Fibroblast of lung (primary cell): Measurements from ENCODE around the gene ARHGAP45. TPM values are rescaled to one million over a fixed set of nuclear protein-coding genes. Genes with fewer than 3 reads are reported as not detected.

Source experiments
- DNase-seq, 2 donors: peaks; one replicate each; pipeline versions ENCODE4 v3.0.0 to v3.0.0-alpha.2; 2010; ENCODE audit warnings: low read depth in 2 of 2
- H2AFZ ChIP-seq: 2 replicates; pipeline ENCODE4 v1.5.1; 2012; ENCODE audit warnings: low read length, control low read depth, inconsistent platforms
- H3K27ac ChIP-seq: 2 replicates; pipeline ENCODE4 v1.5.1; 2011; ENCODE audit warnings: low read length, control low read depth; ENCODE audit not compliant: insufficient read depth
- H3K27me3 ChIP-seq: 2 replicates; pipeline ENCODE4 v1.5.1; 2011; ENCODE audit warnings: mild to moderate bottlenecking, low read length; ENCODE audit not compliant: control insufficient read depth, insufficient read depth
- H3K36me3 ChIP-seq: 2 replicates; pipeline ENCODE4 v1.5.1; 2011; ENCODE audit warnings: low read length; ENCODE audit not compliant: control insufficient read depth, insufficient read depth
- H3K4me1 ChIP-seq: 2 replicates; pipeline ENCODE4 v1.5.1; 2011; ENCODE audit warnings: low read length; ENCODE audit not compliant: control insufficient read depth, insufficient read depth; ENCODE audit errors: extremely low read depth
- H3K4me2 ChIP-seq: 2 replicates; pipeline ENCODE4 v1.5.1; 2011; ENCODE audit warnings: low read length, control low read depth; ENCODE audit not compliant: insufficient read depth; ENCODE audit errors: extremely low read depth
- H3K4me3 ChIP-seq, 4 experiments: fragments of 200-600 bp in 1 of 4; sonication (generic) in 1 of 4; replicated peaks in 1 of 4; 2 replicates each; pipeline ENCODE4 v1.5.1; 2011 to 2016; ENCODE audit warnings: low read length in 4 of 4, low read depth in 3 of 4, mild to moderate bottlenecking in 3 of 4, control low read depth in 2 of 4, inconsistent platforms in 1 of 4, mixed read lengths in 1 of 4; ENCODE audit not compliant: insufficient read depth in 1 of 4; ENCODE audit errors: control extremely low read depth in 1 of 4
- H3K79me2 ChIP-seq: 2 replicates; pipeline ENCODE4 v1.5.1; 2012; ENCODE audit warnings: mild to moderate bottlenecking, low read length, inconsistent platforms; ENCODE audit not compliant: control insufficient read depth, insufficient read depth
- H3K9ac ChIP-seq: 2 replicates; pipeline ENCODE4 v1.5.1; 2011; ENCODE audit warnings: mild to moderate bottlenecking, low read length, control low read depth; ENCODE audit not compliant: insufficient read depth
- H3K9me3 ChIP-seq: 2 replicates; pipeline ENCODE4 v1.5.1; 2012; ENCODE audit warnings: low read depth, low read length; ENCODE audit not compliant: control insufficient read depth, insufficient read depth
- H4K20me1 ChIP-seq: 2 replicates; pipeline ENCODE4 v1.5.1; 2011; ENCODE audit warnings: low read length; ENCODE audit not compliant: control insufficient read depth, insufficient read depth; ENCODE audit errors: extremely low read depth
- CTCF ChIP-seq, 2 donors: IDR thresholded peaks in 1 of 2; conservative IDR thresholded peaks in 1 of 2; 1 replicate in 1 of 2; 2 replicates in 1 of 2; pipeline ENCODE4 v1.5.1; 2011 to 2012; ENCODE audit warnings: low read length in 2 of 2, control low read depth in 1 of 2, inconsistent platforms in 1 of 2, low read depth in 1 of 2, mild to moderate bottlenecking in 1 of 2
- EZH2 ChIP-seq: IDR thresholded peaks from 2 replicates; pipeline ENCODE4 v1.5.1; 2012; ENCODE audit warnings: low read length, control low read depth, mild to moderate bottlenecking; ENCODE audit errors: missing control alignments
- polyA plus RNA-seq, 2 donors: library from polyadenylated mRNA; depleted of rRNA in 1 of 2; stranded (reverse) in 1 of 2; unstranded in 1 of 2; fragments of >200 nt; gene quantifications; 2 replicates each; pipeline ENCODE4 v1.2.1, GENCODE V29; 2011 to 2012; ENCODE audit warnings: missing spikeins in 1 of 2
- total RNA-seq: library from RNA; depleted of rRNA; stranded (reverse); fragments of >200 nt; gene quantifications from 2 replicates; pipeline ENCODE4 v1.2.1, GENCODE V29; 2014

Gene ARHGAP45
- total and polyA plus RNA-seq, 2 donors (not counting 1 experiment from before 2014, with no cell fraction given): 0.42 to 1.8 TPM

GRCh38 chr19:1109697-1110671 lies 43.0 kb downstream of the ARHGAP45 start:
- Histone ChIP-seq H3K27ac (no peak overlapping the region), H3K27me3 (no peaks in the 10 kb centered on the region), H2AFZ (no peak overlapping the region), H3K79me2 (peaks cover 14% of the 10 kb centered on the region), H3K4me3 (no peak overlapping the region), H3K9me3 (no peaks in the 10 kb centered on the region), H3K4me2 (no peak overlapping the region), H3K36me3 (peaks cover 63% of the 10 kb centered on the region), H3K4me1 (peaks cover 11% of the 10 kb centered on the region), H4K20me1 (peaks cover 3% of the 10 kb centered on the region), H3K9ac (no peak overlapping the region)
- DNase-seq: no peak
- TF ChIP-seq EZH2: no peak
- no peak for TF ChIP-seq CTCF (conservative IDR thresholded peaks at IDR 0.05 in 1 of 2, IDR thresholded peaks at IDR 0.05 in 1 of 2; ENCODE audit: low read depth in 1 of 2, low read length in 2 of 2)

DNA sequence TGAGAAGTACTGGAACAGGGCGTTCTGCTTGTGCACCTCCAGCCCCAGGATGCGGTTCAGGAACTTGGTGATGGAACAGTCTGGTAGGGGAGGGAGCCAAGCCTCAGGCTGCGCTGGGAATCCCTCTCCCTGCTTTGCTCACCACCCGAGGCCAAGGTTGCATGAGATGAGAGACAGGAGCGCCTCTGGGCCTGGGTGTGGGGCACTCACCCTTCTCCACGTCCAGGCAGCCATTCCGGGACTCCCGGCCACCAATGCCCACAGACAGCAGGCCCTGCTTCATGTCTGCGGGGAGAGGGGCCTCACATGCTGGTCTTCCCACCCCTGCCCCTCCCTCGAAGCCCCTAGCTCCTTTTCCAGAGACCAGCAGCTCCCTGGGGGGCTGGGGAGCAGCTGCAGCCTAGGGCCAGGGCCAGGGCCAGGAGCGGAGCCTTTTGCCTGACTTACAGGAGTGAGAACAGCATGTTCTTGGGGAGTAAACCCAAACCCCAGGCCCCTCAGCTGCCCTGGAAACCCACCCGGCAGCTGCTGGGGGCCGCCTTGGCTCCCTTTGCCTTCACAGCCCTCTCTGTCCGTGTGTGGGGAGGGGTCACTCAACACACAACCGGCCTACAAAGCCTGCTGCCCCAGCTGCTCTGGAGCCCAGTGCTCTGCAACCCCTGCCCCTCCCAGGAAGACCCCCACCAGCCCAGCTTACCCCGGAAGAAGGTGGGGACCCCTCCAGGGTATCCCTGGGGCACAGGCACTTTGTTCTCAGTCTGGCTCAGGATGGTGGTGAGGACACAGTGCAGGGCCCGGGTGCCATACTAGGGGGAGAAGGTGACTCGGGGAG lies 44.1 kb downstream of the ARHGAP45 start:
- Histone ChIP-seq H3K9ac (no peak overlapping the region), H3K4me2 (no peak overlapping the region), H3K27ac (no peak overlapping the region), H3K4me1 (peaks cover 9% of the 10 kb centered on the region), H2AFZ (no peak overlapping the region), H3K27me3 (no peaks in the 10 kb centered on the region), H4K20me1 (peaks cover 3% of the 10 kb centered on the region), H3K9me3 (no peaks in the 10 kb centered on the region), H3K36me3 (peaks cover 61% of the 10 kb centered on the region), H3K4me3 (no peak overlapping the region), H3K79me2 (peaks cover 5% of the 10 kb centered on the region)
- no peak for DNase-seq
- TF ChIP-seq EZH2 (no peak), CTCF (conservative IDR thresholded peaks at IDR 0.05 in 1 of 2, IDR thresholded peaks at IDR 0.05 in 1 of 2; ENCODE audit: low read depth in 1 of 2, low read length in 2 of 2) (no peak)
